ENCODE measurements around the gene CDH4. TPM values are rescaled to one million over a fixed set of nuclear protein-coding genes. Genes with fewer than 3 reads are reported as not detected.
"Not testable (repeated sequence)": the region's sequence is repeated elsewhere in the genome, so short reads cannot be mapped to it uniquely, and the experiment has no call there.

CDH4 gene
- total RNA-seq, 1 donor from 2014 or later = not detected

DNA sequence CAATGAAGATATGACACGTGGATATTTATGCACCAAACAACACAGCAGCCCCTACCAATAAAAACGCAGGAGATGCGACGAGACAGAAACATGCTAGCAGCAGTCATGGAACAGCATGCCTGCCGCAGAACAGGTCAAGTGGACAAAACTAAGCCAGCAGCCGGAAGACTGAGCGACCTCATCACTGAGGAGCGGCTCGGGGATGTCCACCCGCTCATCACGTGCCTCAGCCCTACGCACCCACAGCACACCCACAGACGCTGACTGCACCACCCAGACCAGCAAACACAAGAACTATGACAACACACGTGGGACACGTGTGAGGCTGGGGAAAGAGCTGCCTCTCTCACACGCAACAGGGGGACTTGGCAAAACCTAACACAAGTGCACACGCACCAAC is 731.9 kb downstream of the CDH4 start:
- DNase-seq (ENCODE audit: low spot score) (no peak), ATAC-seq (no peak)

DNA sequence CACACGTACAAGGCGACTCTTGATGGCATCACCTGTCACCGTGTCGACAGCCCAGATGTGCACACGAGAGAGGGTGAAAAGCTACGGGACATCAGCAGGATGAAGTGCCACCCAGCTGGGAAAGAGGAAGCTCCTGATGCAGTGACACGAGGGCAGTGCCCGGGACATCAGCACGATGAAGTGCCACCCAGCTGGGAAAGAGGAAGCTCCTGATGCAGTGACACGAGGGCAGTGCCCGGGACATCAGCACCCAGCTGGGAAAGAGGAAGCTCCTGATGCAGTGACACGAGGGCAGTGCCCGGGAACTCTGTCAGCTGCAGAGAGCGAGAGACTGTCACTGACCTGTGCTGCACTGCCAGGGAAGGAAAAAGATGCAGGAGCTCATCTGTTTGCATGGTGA is 732.4 kb downstream of the CDH4 start:
- not testable (repeated sequence) for DNase-seq (ENCODE audit: low spot score); ATAC-seq

DNA sequence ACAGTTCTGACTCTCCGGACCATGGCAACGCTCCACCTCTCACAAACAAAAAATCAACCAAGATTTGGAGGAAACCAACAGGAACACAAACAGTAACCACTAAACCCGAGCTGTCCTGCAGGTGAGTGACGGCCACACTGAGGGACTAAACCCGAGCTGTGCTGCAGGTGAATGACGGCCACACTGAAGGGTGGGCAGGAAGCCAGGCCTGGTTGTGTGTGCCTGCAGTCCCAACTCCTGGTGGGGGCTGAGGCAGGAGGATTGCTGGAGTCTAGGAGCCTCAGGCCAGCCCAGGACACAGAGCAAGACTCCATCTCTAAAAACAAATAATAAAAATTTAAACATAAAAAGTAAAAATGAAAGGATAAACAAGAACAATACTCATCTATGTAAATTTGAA is 733.0 kb downstream of the CDH4 start:
- no peak for ATAC-seq
- no peak for DNase-seq (ENCODE audit: low spot score)

DNA sequence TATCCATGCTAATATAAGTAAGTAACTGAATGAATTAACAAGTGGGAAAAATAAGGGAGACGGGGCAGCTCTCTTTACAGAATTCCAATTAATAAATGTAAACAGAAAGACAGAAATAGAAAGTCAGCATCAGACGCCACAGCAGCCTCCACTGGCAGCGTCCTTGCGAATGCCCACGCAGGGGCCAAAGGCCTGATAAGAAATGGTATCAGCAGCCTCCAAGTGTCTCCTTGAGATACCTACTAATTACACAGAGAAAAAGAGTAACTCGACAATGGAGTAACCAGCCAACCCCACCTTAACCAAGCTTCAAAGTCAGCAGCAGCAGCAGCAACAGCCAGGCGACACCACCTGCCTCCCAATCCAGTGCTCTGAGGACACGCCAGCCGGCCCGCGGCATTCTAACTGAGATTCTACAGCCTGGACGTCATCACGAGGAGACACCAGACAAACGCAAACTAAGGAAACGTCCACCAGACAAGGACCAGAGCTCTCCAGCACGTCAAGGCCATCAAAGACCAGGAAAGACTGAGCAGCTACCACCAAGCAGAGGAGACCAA is 734.8 kb downstream of the CDH4 start:
- no peak for DNase-seq (ENCODE audit: low spot score)

DNA sequence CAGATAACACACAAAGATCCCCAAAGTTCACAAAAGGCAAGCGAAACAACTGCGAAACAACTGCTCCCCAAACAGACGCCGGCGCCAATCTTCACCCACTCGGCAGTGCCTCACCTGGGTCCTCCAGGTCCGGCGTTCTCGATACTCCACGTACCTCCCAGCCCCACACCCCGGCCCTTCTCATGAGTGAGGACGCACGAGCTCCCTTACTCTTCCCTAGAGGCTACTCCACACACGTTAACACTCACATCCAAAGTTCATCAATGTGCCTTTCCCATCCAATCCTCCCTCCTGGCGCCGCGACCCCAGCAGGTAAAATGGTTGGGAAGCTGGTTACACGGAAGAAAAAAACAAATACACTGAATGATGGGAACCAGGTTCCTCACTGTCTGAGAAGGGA is 736.6 kb downstream of the CDH4 start:
- no peak for DNase-seq (ENCODE audit: low spot score)

More for the DNA sequence above, 734.8 kb downstream of the CDH4 start:
- ATAC-seq = no peak

DNA sequence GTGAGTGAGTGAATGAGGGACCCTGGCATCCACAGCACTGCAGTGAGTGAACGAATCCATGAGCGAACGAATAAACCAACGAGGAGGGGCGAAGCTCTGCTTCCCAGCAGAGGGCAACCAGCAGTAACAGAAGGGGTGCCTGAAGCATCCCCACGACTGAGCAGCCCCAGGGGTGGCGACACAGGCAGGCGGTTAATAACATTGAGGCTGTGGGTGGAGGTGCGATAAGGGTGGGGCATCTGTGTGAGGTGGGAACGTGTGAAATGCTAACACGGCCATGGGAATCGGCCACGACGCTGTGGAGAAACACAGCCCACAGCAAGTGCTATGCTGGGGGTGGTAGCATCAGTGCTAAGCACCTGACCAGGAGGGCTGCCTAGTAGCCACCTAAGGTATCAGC is 737.7 kb downstream of the CDH4 start:
- ATAC-seq (no peak), DNase-seq (ENCODE audit: low spot score) (no peak)

More for the DNA sequence above, 736.6 kb downstream of the CDH4 start:
- ATAC-seq = no peak
